Keratinocyte (primary cell): ENCODE results near the gene SOCS1.

Experiments used
- EZH2 ChIP-seq: IDR thresholded peaks from one replicate; pipeline ENCODE4 v1.6.1; 2012; ENCODE audit warnings: inconsistent platforms, mild to moderate bottlenecking, low read length, moderate library complexity
- TF ChIP-seq, protein P1 (sequence below), 3 experiments: IDR thresholded peaks in 1 of 3; conservative IDR thresholded peaks in 1 of 3; optimal IDR thresholded peaks in 1 of 3; 2 replicates in 2 of 3; 3 replicates in 1 of 3; pipeline versions ENCODE3 to v1.5.1; 2011; ENCODE audit warnings: low read length in 3 of 3, mild to moderate bottlenecking in 3 of 3, moderate library complexity in 2 of 3, control low read depth in 1 of 3, inconsistent platforms in 1 of 3; ENCODE audit not compliant: insufficient read depth in 2 of 3; ENCODE audit errors: extremely low read depth in 1 of 3

DNA sequence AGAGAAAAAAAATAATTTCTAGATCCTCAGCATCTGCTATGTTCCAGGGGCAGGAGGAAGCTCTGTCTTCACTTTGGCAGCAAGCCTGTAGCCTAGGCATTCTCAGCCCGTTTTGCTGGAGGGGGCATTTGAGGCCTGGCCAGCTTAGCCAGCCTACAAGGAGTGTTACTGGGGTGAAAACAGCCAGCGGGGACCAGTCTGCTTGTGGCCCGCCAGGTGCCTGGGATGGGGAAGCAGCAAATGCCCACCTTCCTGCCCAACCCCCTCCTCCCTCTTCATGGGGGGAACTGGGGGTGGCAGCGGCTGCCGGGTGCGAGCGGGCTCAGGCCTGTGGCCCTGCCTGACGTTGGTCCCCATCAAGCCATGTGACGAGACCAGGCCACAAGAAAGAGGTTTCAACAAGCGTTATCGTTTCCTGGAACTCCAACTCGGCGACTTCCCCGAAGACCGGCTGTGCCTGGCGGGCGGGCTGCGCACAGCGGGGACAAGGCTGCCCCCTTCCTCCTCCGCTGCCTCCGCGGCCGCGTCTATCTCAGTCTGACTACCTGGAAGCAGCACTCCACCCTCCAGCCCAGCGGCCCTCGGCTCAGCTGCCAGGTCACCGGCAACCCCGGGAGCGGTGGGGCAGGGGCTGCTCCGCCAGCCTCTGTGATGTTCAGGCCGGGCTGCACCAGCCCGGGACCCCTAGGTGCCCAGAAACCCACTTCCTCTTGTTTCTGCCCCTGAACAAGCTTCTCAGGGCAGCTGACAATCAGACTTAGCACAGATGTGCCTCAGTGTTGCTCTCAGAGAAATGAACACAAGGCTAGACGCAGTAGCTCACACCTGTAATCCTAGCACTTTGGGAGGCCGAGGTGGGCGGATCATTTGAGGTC lies 22.9 kb downstream of the SOCS1 start:
- no peak for TF ChIP-seq EZH2
- TF ChIP-seq, protein P1, sequence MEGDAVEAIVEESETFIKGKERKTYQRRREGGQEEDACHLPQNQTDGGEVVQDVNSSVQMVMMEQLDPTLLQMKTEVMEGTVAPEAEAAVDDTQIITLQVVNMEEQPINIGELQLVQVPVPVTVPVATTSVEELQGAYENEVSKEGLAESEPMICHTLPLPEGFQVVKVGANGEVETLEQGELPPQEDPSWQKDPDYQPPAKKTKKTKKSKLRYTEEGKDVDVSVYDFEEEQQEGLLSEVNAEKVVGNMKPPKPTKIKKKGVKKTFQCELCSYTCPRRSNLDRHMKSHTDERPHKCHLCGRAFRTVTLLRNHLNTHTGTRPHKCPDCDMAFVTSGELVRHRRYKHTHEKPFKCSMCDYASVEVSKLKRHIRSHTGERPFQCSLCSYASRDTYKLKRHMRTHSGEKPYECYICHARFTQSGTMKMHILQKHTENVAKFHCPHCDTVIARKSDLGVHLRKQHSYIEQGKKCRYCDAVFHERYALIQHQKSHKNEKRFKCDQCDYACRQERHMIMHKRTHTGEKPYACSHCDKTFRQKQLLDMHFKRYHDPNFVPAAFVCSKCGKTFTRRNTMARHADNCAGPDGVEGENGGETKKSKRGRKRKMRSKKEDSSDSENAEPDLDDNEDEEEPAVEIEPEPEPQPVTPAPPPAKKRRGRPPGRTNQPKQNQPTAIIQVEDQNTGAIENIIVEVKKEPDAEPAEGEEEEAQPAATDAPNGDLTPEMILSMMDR (optimal IDR thresholded peaks at IDR 0.05 in 1 of 3, IDR thresholded peaks at IDR 0.05 in 1 of 3, conservative IDR thresholded peaks at IDR 0.05 in 1 of 3; ENCODE audit: extremely low read depth in 1 of 3, insufficient read depth in 2 of 3, low read length in 3 of 3) = no peak
